A673 (cell line): Measurements from ENCODE around the gene KRT7. TPM values are rescaled to one million over a fixed set of nuclear protein-coding genes. Genes with fewer than 3 reads are reported as not detected.

Experiments used
- BruUV-seq: library from RNA; stranded (reverse); fragments of 400-500 nt; replicated peaks from 2 replicates; lab custom pipeline; 2021; lab: Mats Ljungman, UMichigan
- CTCF ChIA-PET: fragments of 300-600 bp; sonication (Branson Sonifier 250); formaldehyde crosslinking; loops from one replicate; lab custom pipeline; 2022; ENCODE audit warnings: antibody characterized with exemption; lab: Charles Lee
- POLR2A ChIA-PET: fragments of 300-600 bp; sonication (Branson Sonifier 250); formaldehyde crosslinking; loops from one replicate; lab custom pipeline; 2022; ENCODE audit warnings: antibody characterized with exemption; ENCODE audit not compliant: low non-redundant PET; lab: Charles Lee
- DNase-seq: peaks from one replicate; pipeline ENCODE4 v3.0.0-alpha.2; 2015; ENCODE audit warnings: low spot score
- H3K27ac ChIP-seq: fragments of 200-600 bp; sonication (generic); 2 replicates; pipeline ENCODE4 v1.5.1; 2016; ENCODE audit warnings: mixed run types, low read depth, mild to moderate bottlenecking, mixed read lengths, antibody characterized with exemption, low read length; ENCODE audit not compliant: poor library complexity, severe bottlenecking
- H3K27me3 ChIP-seq: fragments of 200-600 bp; sonication (generic); replicated peaks from 2 replicates; pipeline ENCODE4 v1.6.1; 2017; ENCODE audit warnings: mixed run types, low read depth, mild to moderate bottlenecking, mixed read lengths, antibody characterized with exemption, low read length; ENCODE audit not compliant: insufficient read depth, poor library complexity
- H3K36me3 ChIP-seq: fragments of 200-600 bp; sonication (generic); 2 replicates; pipeline ENCODE4 v1.6.1; 2016; ENCODE audit warnings: mixed run types, mild to moderate bottlenecking, mixed read lengths, antibody characterized with exemption, low read length; ENCODE audit not compliant: insufficient read depth, poor library complexity, severe bottlenecking
- H3K4me1 ChIP-seq: fragments of 200-600 bp; sonication (generic); 2 replicates; pipeline ENCODE4 v1.6.1; 2017; ENCODE audit warnings: mixed run types, mild to moderate bottlenecking, mixed read lengths, antibody characterized with exemption, low read length; ENCODE audit not compliant: insufficient read depth, poor library complexity, severe bottlenecking
- H3K4me3 ChIP-seq: fragments of 200-600 bp; sonication (generic); 2 replicates; pipeline ENCODE4 v1.5.1; 2016; ENCODE audit warnings: low read depth, mixed run types, mild to moderate bottlenecking, mixed read lengths, low read length; ENCODE audit not compliant: poor library complexity, severe bottlenecking
- H3K9me3 ChIP-seq: fragments of 200-600 bp; sonication (generic); 2 replicates; pipeline ENCODE4 v1.6.1; 2016; ENCODE audit warnings: mixed run types, low read depth, mild to moderate bottlenecking, mixed read lengths, antibody characterized with exemption, low read length; ENCODE audit not compliant: poor library complexity, severe bottlenecking
- CTCF ChIP-seq: fragments of 300-800, 200-600 bp; sonication (generic); conservative IDR thresholded peaks from 2 replicates; pipeline ENCODE4 v1.5.1; 2017; ENCODE audit warnings: low read depth, mild to moderate bottlenecking, antibody characterized with exemption, low read length, moderate library complexity, mixed read lengths
- EZH2 ChIP-seq: fragments of 200-600 bp; sonication (generic); IDR thresholded peaks from 2 replicates; pipeline ENCODE4 v1.6.1; 2017; ENCODE audit warnings: borderline replicate concordance, low read depth, mild to moderate bottlenecking, mixed read lengths, antibody characterized with exemption, low read length; ENCODE audit not compliant: poor library complexity, severe bottlenecking
- intact Hi-C: fragments of 100-400 bp; cut with micrococcal nuclease; formaldehyde crosslinking; loops from one replicate; pipeline ENCODE4 v1.10.0; 2022; ENCODE audit not compliant: unreplicated experiment
- total RNA-seq: library from RNA; stranded (reverse); gene quantifications from 2 replicates; pipeline ENCODE4 v1.2.3, GENCODE V29; 2021

Gene KRT7
- total RNA-seq, 1 experiment from 2014 or later = 1.0 TPM

- H3K4me3 ChIP-seq = no peak overlapping the region
- no peak for TF ChIP-seq EZH2
- TF ChIP-seq CTCF = no peak
- intact Hi-C loops = no loop called here
- no peaks in the 10 kb centered on the region for H3K9me3 ChIP-seq
- no peaks in the 10 kb centered on the region for H3K36me3 ChIP-seq
- DNase-seq = no peak
- ChIA-PET POLR2A (no interaction called here), CTCF (interaction anchor here (0.6 kb wide), 1 partner anchor 32 kb away, joined by 4 read pairs; no protein-coding TSS in a partner anchor)
- BruUV-seq = no TSS peak
- no peaks in the 10 kb centered on the region for H3K27me3 ChIP-seq
- H3K27ac ChIP-seq = no peak overlapping the region
- no peaks in the 10 kb centered on the region for H3K4me1 ChIP-seq
These were observed 8.3 kb downstream of the KRT7 start for GRCh38 chr12:52241205-52241842.

- TF ChIP-seq EZH2 = no peak
- no TSS peak for BruUV-seq
- Histone ChIP-seq H3K4me1 (no peaks in the 10 kb centered on the region), H3K27ac (no peak overlapping the region), H3K27me3 (no peaks in the 10 kb centered on the region), H3K4me3 (no peak overlapping the region), H3K36me3 (no peaks in the 10 kb centered on the region), H3K9me3 (no peaks in the 10 kb centered on the region)
- ChIA-PET CTCF (no interaction called here), POLR2A (no interaction called here)
- no peak for DNase-seq
- intact Hi-C loops = no loop called here
These were observed 9.6 kb downstream of the KRT7 start for GRCh38 chr12:52242442-52243258.

DNA sequence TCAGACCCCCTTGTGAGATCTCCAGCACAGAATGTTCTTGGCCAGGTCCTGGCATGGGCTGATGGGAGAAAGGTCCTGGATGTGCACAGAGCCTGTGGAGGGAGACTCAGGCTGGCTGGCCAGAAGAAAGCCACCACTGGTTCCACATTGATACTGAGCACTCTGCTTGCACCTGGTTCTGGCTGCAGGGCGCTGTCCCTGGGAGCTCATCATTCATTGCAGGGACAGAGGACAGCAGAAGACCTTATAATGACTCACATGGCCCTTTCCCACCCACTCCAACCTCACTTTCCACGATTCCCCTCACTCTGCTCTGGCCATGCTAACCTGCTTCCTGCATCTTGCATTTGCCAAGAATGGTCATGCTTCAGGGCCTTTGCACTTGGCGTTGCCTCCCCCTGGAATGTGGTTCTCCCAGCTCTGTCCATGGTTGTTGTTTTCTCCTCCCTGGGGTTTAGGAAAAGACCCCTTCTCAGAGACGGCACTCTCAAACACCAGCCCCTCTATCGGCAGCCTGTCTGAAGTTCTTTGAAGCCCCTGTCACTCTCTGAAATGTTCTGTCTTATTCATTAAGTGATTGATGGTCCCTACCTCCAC is 10.3 kb downstream of the KRT7 start:
- H3K27ac ChIP-seq = no peak overlapping the region
- no TSS peak for BruUV-seq
- no peak for DNase-seq
- no peaks in the 10 kb centered on the region for H3K36me3 ChIP-seq
- H3K4me1 ChIP-seq = no peaks in the 10 kb centered on the region
- intact Hi-C loops = no loop called here
- H3K27me3 ChIP-seq = no peaks in the 10 kb centered on the region
- H3K4me3 ChIP-seq = no peak overlapping the region
- ChIA-PET POLR2A (no interaction called here), CTCF (no interaction called here)
- TF ChIP-seq CTCF = no peak
- TF ChIP-seq EZH2 = no peak
- no peaks in the 10 kb centered on the region for H3K9me3 ChIP-seq
